HG03045 (cell line): ENCODE measurements around the gene ORM1.

Experiments used
- ATAC-seq: cut with Tn5 transposase; IDR thresholded peaks from one replicate; pipeline ENCODE4 v1.9.1; 2021; ENCODE audit warnings: mild to moderate bottlenecking, moderate library complexity; ENCODE audit not compliant: unreplicated experiment

The ORM1 gene

DNA sequence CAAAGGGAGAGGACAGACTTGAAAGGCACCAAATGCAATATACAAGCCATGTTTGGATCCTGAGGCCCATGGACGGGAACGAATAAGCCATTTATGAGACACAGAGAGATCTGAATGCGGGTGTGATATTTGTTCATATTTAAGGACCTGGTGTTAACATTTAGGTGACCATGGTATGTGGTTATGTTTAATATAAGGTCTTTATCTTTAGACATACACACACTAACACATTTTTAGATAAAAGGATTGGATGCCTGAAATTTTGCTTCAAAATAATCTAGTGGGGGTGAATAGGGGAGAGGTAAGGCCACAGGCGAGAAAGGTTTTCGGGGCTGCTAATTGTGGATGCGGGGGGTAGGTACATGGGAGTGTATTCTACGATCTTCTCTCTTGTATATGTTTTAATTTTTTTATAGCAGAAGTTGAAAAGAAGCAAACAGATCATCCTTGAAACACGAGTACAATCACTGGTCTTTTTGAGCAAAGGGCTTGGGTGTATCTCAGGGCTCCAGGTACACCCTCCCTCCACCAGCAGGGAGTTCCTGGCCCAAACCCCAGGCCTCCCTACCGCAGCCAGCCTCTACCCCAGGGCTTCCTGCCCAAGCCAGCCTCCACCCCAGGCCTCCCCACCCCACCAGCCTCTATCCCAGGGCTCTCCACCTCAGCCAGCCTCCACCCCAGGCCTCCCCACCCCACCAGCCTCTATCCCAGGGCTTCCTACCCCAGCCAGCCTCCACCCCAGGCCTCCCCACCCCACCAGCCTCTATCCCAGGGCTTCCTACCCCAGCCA, 52.7 kb downstream of the ORM1 start:
- no peak for ATAC-seq
